ENCODE results near the gene KIF26B.

- TF ChIP-seq, protein P1, sequence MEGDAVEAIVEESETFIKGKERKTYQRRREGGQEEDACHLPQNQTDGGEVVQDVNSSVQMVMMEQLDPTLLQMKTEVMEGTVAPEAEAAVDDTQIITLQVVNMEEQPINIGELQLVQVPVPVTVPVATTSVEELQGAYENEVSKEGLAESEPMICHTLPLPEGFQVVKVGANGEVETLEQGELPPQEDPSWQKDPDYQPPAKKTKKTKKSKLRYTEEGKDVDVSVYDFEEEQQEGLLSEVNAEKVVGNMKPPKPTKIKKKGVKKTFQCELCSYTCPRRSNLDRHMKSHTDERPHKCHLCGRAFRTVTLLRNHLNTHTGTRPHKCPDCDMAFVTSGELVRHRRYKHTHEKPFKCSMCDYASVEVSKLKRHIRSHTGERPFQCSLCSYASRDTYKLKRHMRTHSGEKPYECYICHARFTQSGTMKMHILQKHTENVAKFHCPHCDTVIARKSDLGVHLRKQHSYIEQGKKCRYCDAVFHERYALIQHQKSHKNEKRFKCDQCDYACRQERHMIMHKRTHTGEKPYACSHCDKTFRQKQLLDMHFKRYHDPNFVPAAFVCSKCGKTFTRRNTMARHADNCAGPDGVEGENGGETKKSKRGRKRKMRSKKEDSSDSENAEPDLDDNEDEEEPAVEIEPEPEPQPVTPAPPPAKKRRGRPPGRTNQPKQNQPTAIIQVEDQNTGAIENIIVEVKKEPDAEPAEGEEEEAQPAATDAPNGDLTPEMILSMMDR (IDR thresholded peaks at IDR 0.05; ENCODE audit: low read depth, low read length): no peak
- 0 out of 2 replicates have a peak, but pooled peaks have one; percentile 19 for TF ChIP-seq MAX (IDR thresholded peaks at IDR 0.05; ENCODE audit: low read depth, low read length)
- no peak for TF ChIP-seq POLR2A (IDR thresholded peaks at IDR 0.05; ENCODE audit: extremely low read depth, insufficient read length)
These were observed 995 bp upstream of the KIF26B start for GRCh38 chr1:245153552-245154428.

Measured in NB4 (cell line).